Lung (tissue), 12 donors: ENCODE measurements around the gene TTLL1. TPM values are rescaled to one million over a fixed set of nuclear protein-coding genes. Genes with fewer than 3 reads are reported as not detected.

Experiments
- ATAC-seq: fragments of 200-7000 bp; cut with Tn5 transposase; one replicate; pipeline ENCODE4 v1.9.1; 2020; ENCODE audit warnings: moderate number of reproducible peaks; ENCODE audit not compliant: insufficient read depth, low FRiP score
- DNase-seq, 3 donors: peaks; one replicate each; pipeline ENCODE4 v3.0.0-alpha.2; 2013 to 2017
- H3K27ac ChIP-seq, 2 donors: one replicate each; pipeline ENCODE4 v1.5.1; 2013; ENCODE audit warnings: mild to moderate bottlenecking in 2 of 2, moderate library complexity in 2 of 2, control low read depth in 1 of 2, inconsistent platforms in 1 of 2, low read depth in 1 of 2, low read length in 1 of 2
- H3K27me3 ChIP-seq, 3 donors: one replicate each; pipeline ENCODE4 v1.5.1; 2013; ENCODE audit warnings: low read length in 2 of 3; ENCODE audit not compliant: control insufficient read depth in 3 of 3, insufficient read depth in 3 of 3
- H3K36me3 ChIP-seq, 4 donors: one replicate each; pipeline ENCODE4 v1.5.1; 2013; ENCODE audit warnings: low read length in 4 of 4, mild to moderate bottlenecking in 1 of 4, moderate library complexity in 1 of 4; ENCODE audit not compliant: control insufficient read depth in 4 of 4, insufficient read depth in 4 of 4
- H3K4me1 ChIP-seq, 5 donors: one replicate each; pipeline ENCODE4 v1.5.1; 2013; ENCODE audit warnings: low read length in 5 of 5, mild to moderate bottlenecking in 2 of 5, moderate library complexity in 1 of 5; ENCODE audit not compliant: control insufficient read depth in 5 of 5, insufficient read depth in 5 of 5
- H3K4me3 ChIP-seq: one replicate; pipeline ENCODE4 v1.5.1; 2013; ENCODE audit warnings: mild to moderate bottlenecking, control low read depth, moderate library complexity
- H3K9ac ChIP-seq, 2 donors: one replicate each; pipeline ENCODE4 v1.5.1; 2013; ENCODE audit warnings: low read length in 2 of 2, control low read depth in 1 of 2; ENCODE audit not compliant: insufficient read depth in 1 of 2
- H3K9me3 ChIP-seq, 4 donors: one replicate each; pipeline ENCODE4 v1.5.1; 2013; ENCODE audit warnings: low read length in 3 of 4, mild to moderate bottlenecking in 1 of 4, moderate library complexity in 1 of 4; ENCODE audit not compliant: control insufficient read depth in 4 of 4, insufficient read depth in 3 of 4
- WGBS, 2 donors: extraction: QIAGEN DNeasy Blood & Tissue Kit; methylation state at CpG; one replicate each; pipeline ENCODE4 v1.1.7; 2013; 5-methylcytosine and 5-hydroxymethylcytosine counted together
- polyA plus RNA-seq, 2 donors: library from polyadenylated mRNA; stranded (reverse); fragments of 200-250 nt; gene quantifications; one replicate each; pipeline ENCODE4 v1.2.1, GENCODE V29; 2013
- total RNA-seq, 2 donors: library from RNA; depleted of rRNA in 1 of 2; stranded (reverse); fragments of >200 nt in 1 of 2; gene quantifications; one replicate each; pipeline ENCODE4 v1.2.1, GENCODE V29; 2014 to 2021
- TF ChIP-seq, protein P1 (sequence below): IDR thresholded peaks from 2 replicates; pipeline ENCODE4 v1.5.1; 2012; ENCODE audit warnings: mild to moderate bottlenecking; ENCODE audit errors: control extremely low read depth, extremely low read depth
- donor health status: control.
- donor health status: control.
- donor health status: Bipolar disorder and iron deficiency.
- donor health status: healthy.
- donor health status: DM: yes; HTN: yes; CAD: no.

TTLL1 gene
- total and polyA plus RNA-seq, 4 donors = 3.8 to 8.0 (median 5.6) TPM

DNA sequence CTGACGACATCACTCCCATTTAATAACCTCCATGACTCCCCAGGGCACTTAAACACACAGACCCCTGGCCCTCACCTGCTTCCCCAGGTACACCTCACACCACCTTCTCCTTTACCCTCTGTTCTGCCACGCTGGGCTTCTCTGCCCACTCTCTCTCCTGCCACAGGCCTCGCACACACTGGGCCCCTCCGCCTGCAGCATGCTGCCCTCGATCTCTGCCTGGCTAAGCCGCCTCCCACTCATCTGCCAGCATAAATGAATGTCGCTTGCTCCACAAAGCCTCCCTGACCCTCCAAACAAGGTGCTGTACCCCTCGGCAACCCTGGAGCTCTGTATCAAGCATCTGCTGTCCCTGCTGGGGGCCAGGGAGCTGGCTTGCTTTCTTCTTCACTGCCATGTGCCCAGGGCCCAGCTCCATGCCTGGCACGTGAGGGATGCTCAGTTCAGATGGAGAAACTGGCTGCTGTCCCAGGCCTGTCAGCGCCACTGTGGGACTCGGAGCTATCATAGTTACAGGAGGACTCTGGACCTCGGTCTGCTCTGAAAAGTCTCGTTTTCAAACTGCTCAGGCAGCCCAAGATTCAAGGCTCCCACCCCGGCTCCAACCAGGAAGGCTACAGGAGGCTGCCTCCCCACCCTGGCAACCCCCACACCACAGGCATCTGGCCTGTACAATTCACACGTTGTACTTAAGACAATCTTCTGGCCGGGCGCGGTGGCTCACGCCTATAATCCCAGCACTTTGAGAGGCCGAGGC lies 11.9 kb downstream of the TTLL1 start:
- ATAC-seq = no peak
- TF ChIP-seq, protein P1, sequence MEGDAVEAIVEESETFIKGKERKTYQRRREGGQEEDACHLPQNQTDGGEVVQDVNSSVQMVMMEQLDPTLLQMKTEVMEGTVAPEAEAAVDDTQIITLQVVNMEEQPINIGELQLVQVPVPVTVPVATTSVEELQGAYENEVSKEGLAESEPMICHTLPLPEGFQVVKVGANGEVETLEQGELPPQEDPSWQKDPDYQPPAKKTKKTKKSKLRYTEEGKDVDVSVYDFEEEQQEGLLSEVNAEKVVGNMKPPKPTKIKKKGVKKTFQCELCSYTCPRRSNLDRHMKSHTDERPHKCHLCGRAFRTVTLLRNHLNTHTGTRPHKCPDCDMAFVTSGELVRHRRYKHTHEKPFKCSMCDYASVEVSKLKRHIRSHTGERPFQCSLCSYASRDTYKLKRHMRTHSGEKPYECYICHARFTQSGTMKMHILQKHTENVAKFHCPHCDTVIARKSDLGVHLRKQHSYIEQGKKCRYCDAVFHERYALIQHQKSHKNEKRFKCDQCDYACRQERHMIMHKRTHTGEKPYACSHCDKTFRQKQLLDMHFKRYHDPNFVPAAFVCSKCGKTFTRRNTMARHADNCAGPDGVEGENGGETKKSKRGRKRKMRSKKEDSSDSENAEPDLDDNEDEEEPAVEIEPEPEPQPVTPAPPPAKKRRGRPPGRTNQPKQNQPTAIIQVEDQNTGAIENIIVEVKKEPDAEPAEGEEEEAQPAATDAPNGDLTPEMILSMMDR = no peak

GRCh38 chr22:43066844-43067385 lies 22.3 kb downstream of the TTLL1 start:
- peaks cover 0 to 11% (median 4%) of the 10 kb centered on the region in 4 donors for H3K36me3 ChIP-seq
- WGBS, 2 donors = 87 to 91% methylated on average over 11 of the region's 11 CpGs
- H3K27ac ChIP-seq = no peak overlapping the region
- no peaks in the 10 kb centered on the region for H3K27me3 ChIP-seq
- no peak for ATAC-seq
- H3K9me3 ChIP-seq = peaks cover 0 to 2% (median 0%) of the 10 kb centered on the region in 4 donors
- TF ChIP-seq, protein P1 = no peak
- H3K9ac ChIP-seq = no peak overlapping the region
- no peak for DNase-seq
- H3K4me3 ChIP-seq = no peak overlapping the region
- H3K4me1 ChIP-seq = no peaks in the 10 kb centered on the region

More for the DNA sequence above, 11.9 kb downstream of the TTLL1 start:
- WGBS, 2 donors = 83 to 88% methylated on average over 20 of the region's 20 CpGs
- H3K36me3 ChIP-seq = no peaks in the 10 kb centered on the region
- H3K9me3 ChIP-seq = no peaks in the 10 kb centered on the region
- no peak overlapping the region for H3K4me3 ChIP-seq
- H3K27me3 ChIP-seq = no peaks in the 10 kb centered on the region
- no peak overlapping the region for H3K9ac ChIP-seq
- no peak overlapping the region for H3K27ac ChIP-seq
- no peak for DNase-seq
- H3K4me1 ChIP-seq = no peaks in the 10 kb centered on the region

DNA sequence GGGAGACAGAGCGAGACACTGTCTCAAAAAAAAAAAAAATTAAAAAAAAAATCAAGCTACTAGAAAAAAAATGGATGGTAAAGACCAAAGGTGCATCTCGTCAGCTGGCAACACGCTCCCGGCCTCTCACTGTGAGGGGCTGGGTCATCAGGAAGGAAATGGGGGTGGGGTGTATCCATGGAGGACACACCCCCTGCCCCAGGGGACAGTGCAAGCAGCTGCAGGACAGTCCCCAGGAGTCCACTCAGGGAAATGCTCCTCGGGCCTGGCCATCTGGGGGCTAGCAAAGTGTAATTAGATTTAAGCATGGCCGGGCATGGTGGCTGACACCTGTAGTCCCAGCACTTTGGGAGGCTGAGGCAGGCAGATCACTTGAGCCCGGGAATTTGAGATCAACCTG lies 23.1 kb downstream of the TTLL1 start:
- H3K4me3 ChIP-seq = no peak overlapping the region
- ATAC-seq (no peak), DNase-seq (no peak)
- H3K9me3 ChIP-seq = no peaks in the 10 kb centered on the region
- peaks cover 0 to 13% (median 7%) of the 10 kb centered on the region in 4 donors for H3K36me3 ChIP-seq
- no peaks in the 10 kb centered on the region for H3K4me1 ChIP-seq
- H3K27ac ChIP-seq = no peak overlapping the region
- TF ChIP-seq, protein P1 = no peak
- H3K27me3 ChIP-seq = no peaks in the 10 kb centered on the region
- no peak overlapping the region for H3K9ac ChIP-seq
- 78 to 87% methylated on average over 7 of the region's 7 CpGs for WGBS, 2 donors
